Activated naive CD8-positive, alpha-beta T cell (primary cell): ENCODE measurements around the gene ACER1.
"Not testable (repeated sequence)": the region's sequence is repeated elsewhere in the genome, so short reads cannot be mapped to it uniquely, and the experiment has no call there.

Experiments
- H3K27ac Mint-ChIP-seq: one replicate; pipeline ENCODE4 v1.8.0; 2021; ENCODE audit warnings: mixed read lengths
- H3K27me3 Mint-ChIP-seq: one replicate; pipeline ENCODE4 v1.8.0; 2021; ENCODE audit warnings: mixed read lengths
- H3K36me3 Mint-ChIP-seq: one replicate; pipeline ENCODE4 v1.8.0; 2021; ENCODE audit warnings: mixed read lengths
- H3K4me1 Mint-ChIP-seq: one replicate; pipeline ENCODE4 v1.8.0; 2021; ENCODE audit warnings: low read depth, mixed read lengths
- H3K4me3 Mint-ChIP-seq: one replicate; pipeline ENCODE4 v1.8.0; 2021; ENCODE audit warnings: mild to moderate bottlenecking, mixed read lengths
- H3K9me3 Mint-ChIP-seq: one replicate; pipeline ENCODE4 v1.8.0; 2021; ENCODE audit warnings: low read depth, mixed read lengths

The ACER1 gene

GRCh38 chr19:6340493-6341201, 7.2 kb upstream of the ACER1 start:
- Mint-ChIP-seq H3K9me3 (no peaks in the 10 kb centered on the region), H3K4me1 (peaks cover 4% of the 10 kb centered on the region), H3K27ac (no peak overlapping the region), H3K27me3 (no peaks in the 10 kb centered on the region), H3K4me3 (no peak overlapping the region), H3K36me3 (peaks cover 3% of the 10 kb centered on the region)

GRCh38 chr19:6334490-6335285, 1.3 kb upstream of the ACER1 start:
- Mint-ChIP-seq H3K4me1 (no peaks in the 10 kb centered on the region), H3K4me3 (no peak overlapping the region), H3K27me3 (no peaks in the 10 kb centered on the region), H3K27ac (no peak overlapping the region), H3K36me3 (no peaks in the 10 kb centered on the region), H3K9me3 (no peaks in the 10 kb centered on the region)

GRCh38 chr19:6326815-6327214, 6.6 kb downstream of the ACER1 start:
- Mint-ChIP-seq H3K36me3 (peaks cover 3% of the 10 kb centered on the region), H3K27ac (no peak overlapping the region), H3K4me3 (no peak overlapping the region), H3K27me3 (no peaks in the 10 kb centered on the region), H3K4me1 (peaks cover 3% of the 10 kb centered on the region), H3K9me3 (no peaks in the 10 kb centered on the region)

GRCh38 chr19:6325614-6326013, 7.8 kb downstream of the ACER1 start:
- Mint-ChIP-seq H3K27me3 (no peaks in the 10 kb centered on the region), H3K27ac (no peak overlapping the region), H3K4me1 (peaks cover 3% of the 10 kb centered on the region), H3K4me3 (no peak overlapping the region), H3K36me3 (peaks cover 3% of the 10 kb centered on the region), H3K9me3 (no peaks in the 10 kb centered on the region)

- no peak overlapping the region for H3K4me3 Mint-ChIP-seq
- peaks cover 3% of the 10 kb centered on the region for H3K4me1 Mint-ChIP-seq
- H3K9me3 Mint-ChIP-seq: no peaks in the 10 kb centered on the region
- peaks cover 3% of the 10 kb centered on the region for H3K36me3 Mint-ChIP-seq
- no peaks in the 10 kb centered on the region for H3K27me3 Mint-ChIP-seq
- no peak overlapping the region for H3K27ac Mint-ChIP-seq
Observed at GRCh38 chr19:6324757-6325156, 8.7 kb downstream of the ACER1 start.

GRCh38 chr19:6322284-6322683, 11.1 kb downstream of the ACER1 start:
- peaks cover 3% of the 10 kb centered on the region for H3K4me1 Mint-ChIP-seq
- no peak overlapping the region for H3K27ac Mint-ChIP-seq
- no peaks in the 10 kb centered on the region for H3K27me3 Mint-ChIP-seq
- no peaks in the 10 kb centered on the region for H3K9me3 Mint-ChIP-seq
- peaks cover 3% of the 10 kb centered on the region for H3K36me3 Mint-ChIP-seq
- H3K4me3 Mint-ChIP-seq: no peak overlapping the region

GRCh38 chr19:6319376-6319775, 14.0 kb downstream of the ACER1 start:
- Mint-ChIP-seq H3K27ac (no peak overlapping the region), H3K4me1 (no peaks in the 10 kb centered on the region), H3K4me3 (no peak overlapping the region), H3K27me3 (no peaks in the 10 kb centered on the region), H3K36me3 (peaks cover 3% of the 10 kb centered on the region), H3K9me3 (no peaks in the 10 kb centered on the region)

- Mint-ChIP-seq H3K27ac (no peak overlapping the region), H3K36me3 (peaks cover 3% of the 10 kb centered on the region), H3K4me1 (no peaks in the 10 kb centered on the region), H3K27me3 (no peaks in the 10 kb centered on the region), H3K9me3 (no peaks in the 10 kb centered on the region), H3K4me3 (no peak overlapping the region)
Observed at GRCh38 chr19:6318772-6319171, 14.6 kb downstream of the ACER1 start.

GRCh38 chr19:6315646-6316045, 17.8 kb downstream of the ACER1 start:
- not testable (repeated sequence) for H3K4me3 Mint-ChIP-seq, H3K27ac Mint-ChIP-seq, H3K9me3 Mint-ChIP-seq, H3K36me3 Mint-ChIP-seq, H3K4me1 Mint-ChIP-seq, H3K27me3 Mint-ChIP-seq

GRCh38 chr19:6313398-6313969, 19.9 kb downstream of the ACER1 start:
- Mint-ChIP-seq H3K4me3 (no peak overlapping the region), H3K27ac (no peak overlapping the region), H3K9me3 (no peaks in the 10 kb centered on the region)

DNA sequence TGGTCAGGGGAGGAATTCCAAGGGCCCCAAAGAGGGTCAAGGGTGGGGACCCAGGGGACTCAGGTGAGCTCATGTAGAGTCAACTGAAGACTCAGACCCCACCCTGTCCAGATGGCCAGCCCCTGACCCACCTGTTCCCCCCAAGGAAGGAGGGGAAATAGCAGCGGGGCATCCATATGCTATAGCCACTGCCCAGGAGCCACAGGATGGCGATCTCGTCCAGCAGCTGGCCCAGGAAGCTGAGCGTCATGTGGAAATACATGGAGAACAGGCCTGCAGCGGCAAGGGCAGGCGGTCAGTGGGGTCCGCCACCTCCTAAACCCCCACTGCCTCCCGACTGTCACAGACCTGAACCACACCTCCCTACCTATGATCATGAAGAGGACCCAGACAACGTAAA, 21.4 kb downstream of the ACER1 start:
- no peak overlapping the region for H3K27ac Mint-ChIP-seq
- H3K9me3 Mint-ChIP-seq: no peaks in the 10 kb centered on the region
- H3K27me3 Mint-ChIP-seq: no peaks in the 10 kb centered on the region
- no peak overlapping the region for H3K4me3 Mint-ChIP-seq
- H3K36me3 Mint-ChIP-seq: no peaks in the 10 kb centered on the region
- H3K4me1 Mint-ChIP-seq: no peaks in the 10 kb centered on the region

More at GRCh38 chr19:6313398-6313969, 19.9 kb downstream of the ACER1 start:
- Mint-ChIP-seq H3K4me1 (no peaks in the 10 kb centered on the region), H3K27me3 (no peaks in the 10 kb centered on the region), H3K36me3 (no peaks in the 10 kb centered on the region)

GRCh38 chr19:6298413-6298812, 35.0 kb downstream of the ACER1 start:
- peaks cover 7% of the 10 kb centered on the region for H3K9me3 Mint-ChIP-seq
- no peak overlapping the region for H3K27ac Mint-ChIP-seq
- peaks cover 4% of the 10 kb centered on the region for H3K36me3 Mint-ChIP-seq
- no peak overlapping the region for H3K4me3 Mint-ChIP-seq
- no peaks in the 10 kb centered on the region for H3K4me1 Mint-ChIP-seq
- peaks cover 2% of the 10 kb centered on the region for H3K27me3 Mint-ChIP-seq

GRCh38 chr19:6297202-6297601, 36.2 kb downstream of the ACER1 start:
- Mint-ChIP-seq H3K9me3 (peaks cover 7% of the 10 kb centered on the region), H3K27me3 (peaks cover 2% of the 10 kb centered on the region), H3K36me3 (peaks cover 3% of the 10 kb centered on the region), H3K4me1 (no peaks in the 10 kb centered on the region), H3K4me3 (no peak overlapping the region), H3K27ac (no peak overlapping the region)

GRCh38 chr19:6292006-6292405, 41.4 kb downstream of the ACER1 start:
- Mint-ChIP-seq H3K36me3 (peaks cover 7% of the 10 kb centered on the region), H3K27me3 (no peaks in the 10 kb centered on the region), H3K4me3 (no peak overlapping the region), H3K27ac (no peak overlapping the region), H3K4me1 (no peaks in the 10 kb centered on the region), H3K9me3 (peaks cover 17% of the 10 kb centered on the region)

DNA sequence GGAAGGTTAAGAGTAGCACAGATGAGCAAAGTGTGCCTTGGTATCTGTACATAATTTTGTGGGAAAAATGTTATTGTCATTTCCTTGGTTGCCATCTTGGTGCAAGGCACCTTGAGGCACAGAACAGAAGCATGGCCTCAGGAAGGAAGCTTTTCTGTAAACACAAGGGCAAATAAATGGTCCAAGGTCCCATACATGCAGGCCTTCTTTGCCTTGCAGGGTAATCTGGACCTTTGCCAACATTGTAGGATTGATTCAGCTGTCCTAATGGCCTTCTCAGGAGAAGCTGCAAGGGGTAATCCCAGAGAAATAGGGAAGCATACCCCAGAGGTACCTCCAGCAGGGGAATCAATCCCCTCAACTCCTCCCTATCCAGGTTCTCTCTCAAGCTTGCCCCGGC, 44.7 kb downstream of the ACER1 start:
- Mint-ChIP-seq H3K9me3 (peaks cover 10% of the 10 kb centered on the region), H3K27ac (no peak overlapping the region), H3K4me3 (no peak overlapping the region), H3K4me1 (no peaks in the 10 kb centered on the region), H3K36me3 (peaks cover 3% of the 10 kb centered on the region), H3K27me3 (no peaks in the 10 kb centered on the region)
